Natural killer cell (primary cell): ENCODE data around the gene VGLL1. TPM values are rescaled to one million over a fixed set of nuclear protein-coding genes. Genes with fewer than 3 reads are reported as not detected.

Experiments used
- ATAC-seq, 3 donors: fragments of 150-1000 bp in 2 of 3; fragments of 200-7000 bp in 1 of 3; cut with Tn5 transposase; 1 replicate in 1 of 3; 2 replicates in 2 of 3; pipeline ENCODE4 v1.10.0; 2021; ENCODE audit warnings: mild to moderate bottlenecking in 2 of 3, moderate library complexity in 2 of 3
- DNase-seq, 2 donors: peaks; one replicate each; pipeline versions ENCODE4 v3.0.0 to v3.0.0-alpha.2; 2013 to 2021; ENCODE audit warnings: mixed read lengths in 1 of 2
- H3K27ac ChIP-seq: one replicate; pipeline ENCODE4 v1.5.1; 2013; ENCODE audit warnings: mild to moderate bottlenecking, low read length
- H3K27me3 ChIP-seq: one replicate; pipeline ENCODE4 v1.6.1; 2013; ENCODE audit warnings: low read length; ENCODE audit not compliant: control insufficient read depth, insufficient read depth
- H3K36me3 ChIP-seq: one replicate; pipeline ENCODE4 v1.6.1; 2013; ENCODE audit warnings: low read length; ENCODE audit not compliant: control insufficient read depth, insufficient read depth
- H3K4me1 ChIP-seq: one replicate; pipeline ENCODE4 v1.6.1; 2013; ENCODE audit warnings: low read length; ENCODE audit not compliant: control insufficient read depth, insufficient read depth
- H3K4me3 ChIP-seq: one replicate; pipeline ENCODE4 v1.5.1; 2013; ENCODE audit warnings: low read length
- H3K9me3 ChIP-seq: one replicate; pipeline ENCODE4 v1.6.1; 2013; ENCODE audit warnings: low read length; ENCODE audit not compliant: control insufficient read depth, insufficient read depth
- H3K27ac Mint-ChIP-seq, 2 donors: one replicate each; pipeline ENCODE4 v1.8.0; 2022; ENCODE audit warnings: mild to moderate bottlenecking in 2 of 2, mixed read lengths in 2 of 2, moderate library complexity in 1 of 2
- H3K27me3 Mint-ChIP-seq, 2 donors: one replicate each; pipeline ENCODE4 v1.8.0; 2022; ENCODE audit warnings: low read depth in 2 of 2, mixed read lengths in 2 of 2
- H3K36me3 Mint-ChIP-seq: one replicate; pipeline ENCODE4 v1.8.0; 2022; ENCODE audit warnings: mixed read lengths
- H3K4me1 Mint-ChIP-seq, 2 donors: one replicate each; pipeline ENCODE4 v1.8.0; 2022; ENCODE audit warnings: mixed read lengths in 2 of 2
- H3K4me3 Mint-ChIP-seq: one replicate; pipeline ENCODE4 v1.8.0; 2022; ENCODE audit warnings: mild to moderate bottlenecking, moderate library complexity, mixed read lengths
- H3K9me3 Mint-ChIP-seq, 2 donors: one replicate each; pipeline ENCODE4 v1.8.0; 2022; ENCODE audit warnings: mixed read lengths in 2 of 2
- WGBS: methylation state at CpG from one replicate; pipeline ENCODE4 v1.1.7; 2013; ENCODE audit warnings: missing lambda C conversion rate; ENCODE audit not compliant: insufficient coverage; 5-methylcytosine and 5-hydroxymethylcytosine counted together
- intact Hi-C: fragments of 100-400 bp; cut with micrococcal nuclease; formaldehyde crosslinking; loops from one replicate; pipeline ENCODE4 v1.14.2; 2022
- total RNA-seq, 4 donors: library from RNA; stranded (reverse); fragments of 120-200 nt in 1 of 4; gene quantifications; one replicate each; pipeline versions ENCODE4 v1.2.3 to v1.2.4, GENCODE V29; 2013 to 2022
- TF ChIP-seq, protein P1 (sequence below): fragments of 200-600 bp; IDR thresholded peaks from one replicate; pipeline ENCODE4 v1.8.0; 2022; ENCODE audit warnings: antibody characterized with exemption

VGLL1 gene
- total RNA-seq, 3 donors from 2014 or later (not counting 1 experiment from before 2014, with no cell fraction given), result not detected

DNA sequence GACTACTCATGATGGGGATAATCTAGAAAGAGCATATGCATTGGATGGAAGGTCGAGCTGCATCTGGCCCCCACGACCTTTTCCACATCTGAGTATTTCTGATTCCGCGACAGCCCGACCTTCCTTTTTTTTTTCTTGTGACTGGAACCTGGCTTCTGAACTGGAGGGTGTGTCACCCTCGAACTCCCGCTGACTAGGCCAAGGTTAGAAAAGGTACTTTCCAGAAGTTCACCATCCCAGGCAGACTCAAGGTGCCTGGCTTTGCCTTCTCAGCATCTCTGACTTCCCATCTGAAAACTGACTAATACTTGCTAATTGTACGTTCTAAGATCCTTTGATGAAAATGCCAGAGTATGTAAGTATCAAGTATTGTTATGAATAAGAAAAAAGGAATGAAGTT, 66.6 kb downstream of the VGLL1 start:
- DNase-seq (peak in 1 of 2 donors; percentile 60), ATAC-seq (no peak)
- H3K27ac ChIP-seq, result no peak overlapping the region
- H3K9me3 ChIP-seq, result no peaks in the 10 kb centered on the region
- H3K36me3 ChIP-seq, result no peaks in the 10 kb centered on the region
- Mint-ChIP-seq H3K27ac (no peak overlapping the region), H3K4me3 (no peak overlapping the region), H3K4me1 (peaks cover 5% of the 10 kb centered on the region in 2 donors), H3K27me3 (peaks cover 6 to 44% of the 10 kb centered on the region in 2 donors), H3K36me3 (no peaks in the 10 kb centered on the region), H3K9me3 (no peaks in the 10 kb centered on the region)
- H3K4me3 ChIP-seq, result no peak overlapping the region
- H3K4me1 ChIP-seq, result peaks cover 6% of the 10 kb centered on the region
- intact Hi-C loops, result no loop called here
- WGBS, result 91% methylated on average over 5 of the region's 8 CpGs
- H3K27me3 ChIP-seq, result no peaks in the 10 kb centered on the region
- TF ChIP-seq, protein P1, sequence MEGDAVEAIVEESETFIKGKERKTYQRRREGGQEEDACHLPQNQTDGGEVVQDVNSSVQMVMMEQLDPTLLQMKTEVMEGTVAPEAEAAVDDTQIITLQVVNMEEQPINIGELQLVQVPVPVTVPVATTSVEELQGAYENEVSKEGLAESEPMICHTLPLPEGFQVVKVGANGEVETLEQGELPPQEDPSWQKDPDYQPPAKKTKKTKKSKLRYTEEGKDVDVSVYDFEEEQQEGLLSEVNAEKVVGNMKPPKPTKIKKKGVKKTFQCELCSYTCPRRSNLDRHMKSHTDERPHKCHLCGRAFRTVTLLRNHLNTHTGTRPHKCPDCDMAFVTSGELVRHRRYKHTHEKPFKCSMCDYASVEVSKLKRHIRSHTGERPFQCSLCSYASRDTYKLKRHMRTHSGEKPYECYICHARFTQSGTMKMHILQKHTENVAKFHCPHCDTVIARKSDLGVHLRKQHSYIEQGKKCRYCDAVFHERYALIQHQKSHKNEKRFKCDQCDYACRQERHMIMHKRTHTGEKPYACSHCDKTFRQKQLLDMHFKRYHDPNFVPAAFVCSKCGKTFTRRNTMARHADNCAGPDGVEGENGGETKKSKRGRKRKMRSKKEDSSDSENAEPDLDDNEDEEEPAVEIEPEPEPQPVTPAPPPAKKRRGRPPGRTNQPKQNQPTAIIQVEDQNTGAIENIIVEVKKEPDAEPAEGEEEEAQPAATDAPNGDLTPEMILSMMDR, result no peak

DNA sequence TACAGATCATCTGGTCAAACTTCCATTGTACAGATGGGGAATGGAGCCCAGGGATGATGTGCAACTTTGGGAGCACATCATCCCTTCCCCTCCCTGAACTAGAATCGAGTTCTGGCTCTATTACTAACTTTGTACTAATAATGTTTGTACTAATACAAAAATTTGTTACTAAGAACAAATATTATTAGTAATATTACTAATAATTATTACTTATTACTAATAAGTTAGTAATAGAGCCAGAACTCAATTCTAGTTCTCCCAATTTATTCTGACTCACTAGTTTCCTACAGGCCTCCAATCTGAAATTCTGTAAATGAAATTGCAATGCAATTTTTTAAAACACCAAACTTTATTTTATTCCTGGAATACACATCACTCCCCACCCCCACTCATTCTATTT, 68.0 kb downstream of the VGLL1 start:
- peaks cover 6% of the 10 kb centered on the region for H3K4me1 ChIP-seq
- no peaks in the 10 kb centered on the region for H3K9me3 ChIP-seq
- ATAC-seq (no peak), DNase-seq (no peak)
- Mint-ChIP-seq H3K4me3 (no peak overlapping the region), H3K27me3 (peaks cover 0 to 32% of the 10 kb centered on the region in 2 donors), H3K9me3 (no peaks in the 10 kb centered on the region), H3K4me1 (peaks cover 7 to 11% of the 10 kb centered on the region in 2 donors), H3K27ac (no peak overlapping the region), H3K36me3 (no peaks in the 10 kb centered on the region)
- TF ChIP-seq, protein P1, result no peak
- H3K27ac ChIP-seq, result no peak overlapping the region
- H3K4me3 ChIP-seq, result no peak overlapping the region
- no CpG with 5 or more reads among the region's 1 CpG for WGBS
- intact Hi-C loops, result no loop called here
- H3K36me3 ChIP-seq, result no peaks in the 10 kb centered on the region
- no peaks in the 10 kb centered on the region for H3K27me3 ChIP-seq

Other genes starting within 250 kb of the VGLL1 start
- gene ADGRG4, start 231.3 kb upstream of the VGLL1 start, total RNA-seq, result not detected
- not detected for gene BRS3, start 44.3 kb upstream of the VGLL1 start, total RNA-seq
- 10 to 100 TPM; 26.4 to 30.4 (median 28.2) TPM for gene HTATSF1, start 34.6 kb upstream of the VGLL1 start, total RNA-seq
- 1 to 10 TPM in 1 of 3 donors, under 1 TPM in 1, not detected in 1; 0.77 to 1.5 TPM for gene CD40LG, start 115.9 kb downstream of the VGLL1 start, total RNA-seq
- 10 to 100 TPM; 55.5 to 78.8 (median 75.7) TPM for gene ARHGEF6, start 248.7 kb downstream of the VGLL1 start, total RNA-seq